ENCODE measurements around the gene CASP10.
A peak's percentile ranks its signal among the peaks of the same experiment; 100 is the strongest.
"Not testable (repeated sequence)": the region's sequence is repeated elsewhere in the genome, so short reads cannot be mapped to it uniquely, and the experiment has no call there.

Gene CASP10, protein sequence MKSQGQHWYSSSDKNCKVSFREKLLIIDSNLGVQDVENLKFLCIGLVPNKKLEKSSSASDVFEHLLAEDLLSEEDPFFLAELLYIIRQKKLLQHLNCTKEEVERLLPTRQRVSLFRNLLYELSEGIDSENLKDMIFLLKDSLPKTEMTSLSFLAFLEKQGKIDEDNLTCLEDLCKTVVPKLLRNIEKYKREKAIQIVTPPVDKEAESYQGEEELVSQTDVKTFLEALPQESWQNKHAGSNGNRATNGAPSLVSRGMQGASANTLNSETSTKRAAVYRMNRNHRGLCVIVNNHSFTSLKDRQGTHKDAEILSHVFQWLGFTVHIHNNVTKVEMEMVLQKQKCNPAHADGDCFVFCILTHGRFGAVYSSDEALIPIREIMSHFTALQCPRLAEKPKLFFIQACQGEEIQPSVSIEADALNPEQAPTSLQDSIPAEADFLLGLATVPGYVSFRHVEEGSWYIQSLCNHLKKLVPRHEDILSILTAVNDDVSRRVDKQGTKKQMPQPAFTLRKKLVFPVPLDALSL

DNA sequence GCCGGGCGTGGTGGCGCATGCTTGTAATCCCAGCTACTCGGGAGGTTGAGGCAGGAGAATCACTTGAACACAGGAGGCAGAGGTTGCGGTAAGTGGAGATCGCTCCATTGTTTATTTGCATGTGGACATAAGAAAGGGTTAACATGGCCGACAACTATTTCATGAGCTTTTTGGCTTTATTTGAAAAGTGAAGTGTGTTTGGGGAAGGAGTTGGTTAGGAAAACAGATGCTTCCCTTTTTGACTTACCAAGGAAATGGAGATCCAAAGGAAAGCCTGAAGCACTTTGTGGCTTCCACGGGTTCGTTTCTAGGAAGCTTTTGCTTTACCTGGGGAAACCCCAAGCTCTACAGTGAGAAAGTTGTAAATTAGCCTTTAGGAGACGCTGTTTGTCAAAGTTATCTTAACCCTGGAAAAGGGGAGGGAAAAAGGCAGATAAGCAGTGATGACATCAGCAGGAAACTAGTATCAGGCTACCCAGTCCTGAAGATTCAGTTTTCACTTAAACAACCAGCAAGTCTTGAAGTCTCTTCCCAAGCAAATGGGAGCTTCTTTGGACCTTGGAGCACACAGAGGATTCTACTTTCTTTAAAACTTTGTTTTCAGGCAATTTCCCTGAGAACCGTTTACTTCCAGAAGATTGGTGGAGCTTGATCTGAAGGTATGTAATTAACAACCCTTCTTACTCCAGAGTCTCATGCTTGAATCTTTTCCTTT, at the start of gene CASP10:
CASP10 (plus strand) TSS at position 492 of the 715 bp plus-strand sequence. CDS start 2,637 bp downstream, outside the sequence.
- DNase-seq (ENCODE audit: low spot score) = peak; percentile 86

DNA sequence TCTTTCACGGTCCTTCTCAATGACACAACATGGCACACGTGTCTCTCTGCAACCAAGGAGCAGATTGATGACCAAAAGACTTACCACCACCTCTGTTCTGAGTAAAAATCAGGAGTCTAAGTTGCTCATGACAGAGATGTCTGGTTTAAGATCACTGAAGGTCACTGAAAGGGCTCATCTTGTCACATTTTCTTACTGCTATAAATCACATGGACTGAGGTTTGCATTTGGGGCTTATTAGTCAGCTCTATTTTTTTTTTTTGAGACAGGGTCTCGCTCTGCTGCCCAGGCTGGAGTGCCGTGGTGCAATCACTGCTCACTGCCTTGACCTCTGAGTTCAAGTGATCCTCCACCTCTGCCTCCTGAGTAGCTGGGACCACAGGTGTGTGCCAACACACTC, 47.6 kb upstream of the CASP10 start:
- no peak for DNase-seq (ENCODE audit: low spot score)

GRCh38 chr2:201136889-201137321, 46.0 kb upstream of the CASP10 start:
- DNase-seq (ENCODE audit: low spot score) = no peak

DNA sequence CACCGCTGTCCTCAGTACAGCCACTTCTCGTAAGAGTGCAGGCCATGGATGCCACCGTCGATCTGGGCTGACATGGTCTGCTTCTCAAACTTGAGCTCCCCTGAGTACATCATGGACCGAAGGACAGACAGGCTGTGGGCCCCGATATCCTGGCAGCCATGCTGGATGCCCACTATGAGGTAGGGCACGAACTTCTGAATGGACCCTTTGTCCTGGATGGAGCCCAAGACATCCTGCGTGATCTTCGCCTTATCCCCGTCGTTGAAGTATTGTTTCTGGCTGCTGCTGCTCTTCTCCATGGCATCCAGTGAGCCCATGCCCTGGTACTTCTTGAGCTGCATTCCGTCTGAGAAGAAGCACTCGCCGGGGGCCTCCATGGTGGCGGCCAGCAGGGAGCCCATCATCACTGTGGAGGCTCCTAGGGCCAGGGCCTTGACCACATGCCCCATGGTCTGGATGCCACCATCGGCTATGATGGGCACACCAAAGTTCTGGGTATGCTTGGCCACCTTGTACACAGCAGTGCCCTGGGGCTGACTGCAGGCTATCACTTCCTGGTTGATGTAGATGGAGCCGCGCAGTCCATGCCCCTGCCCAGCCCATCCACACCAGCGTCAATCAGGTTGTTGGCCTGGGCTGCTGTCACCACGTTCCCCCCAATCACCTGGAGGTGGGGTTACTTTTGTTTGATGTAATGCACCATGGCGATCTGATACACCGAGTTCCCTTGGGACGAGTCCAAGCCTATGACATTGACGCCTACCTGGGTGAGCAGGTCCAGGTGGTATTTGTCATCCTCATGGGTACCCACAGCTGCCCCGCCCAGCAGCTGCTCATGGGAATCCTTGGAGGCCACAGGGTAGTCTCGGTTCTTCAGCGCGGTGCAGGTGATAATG, 45.2 kb upstream of the CASP10 start:
- no peak for DNase-seq (ENCODE audit: low spot score)

DNA sequence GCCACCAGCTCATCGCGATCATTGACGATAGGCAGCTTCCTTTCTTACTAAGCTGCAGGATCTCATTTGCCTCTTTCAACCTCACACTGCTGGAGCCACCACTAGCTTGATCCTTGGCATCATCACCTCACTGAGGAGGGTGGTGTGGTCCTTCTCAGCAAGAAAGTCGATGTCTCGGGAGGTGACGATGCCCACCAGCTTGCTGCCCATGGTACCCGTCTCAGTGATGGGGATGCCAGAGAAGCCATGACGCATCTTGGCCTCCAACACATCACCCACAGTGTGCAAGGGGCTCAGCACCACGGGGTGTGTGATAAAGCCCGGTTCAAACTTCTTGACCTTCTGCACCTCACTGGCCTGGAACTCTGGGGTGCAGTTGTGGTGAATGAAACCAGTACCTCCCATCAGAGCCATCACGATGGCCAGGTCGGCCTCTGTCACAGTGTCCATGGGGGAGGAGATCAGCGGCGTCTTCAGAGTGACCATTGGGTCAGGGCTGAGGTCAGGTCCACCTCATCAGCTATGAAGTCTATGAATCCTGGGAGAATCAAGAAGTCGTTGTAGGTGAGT, 44.5 kb upstream of the CASP10 start:
- DNase-seq (ENCODE audit: low spot score) = no peak

DNA sequence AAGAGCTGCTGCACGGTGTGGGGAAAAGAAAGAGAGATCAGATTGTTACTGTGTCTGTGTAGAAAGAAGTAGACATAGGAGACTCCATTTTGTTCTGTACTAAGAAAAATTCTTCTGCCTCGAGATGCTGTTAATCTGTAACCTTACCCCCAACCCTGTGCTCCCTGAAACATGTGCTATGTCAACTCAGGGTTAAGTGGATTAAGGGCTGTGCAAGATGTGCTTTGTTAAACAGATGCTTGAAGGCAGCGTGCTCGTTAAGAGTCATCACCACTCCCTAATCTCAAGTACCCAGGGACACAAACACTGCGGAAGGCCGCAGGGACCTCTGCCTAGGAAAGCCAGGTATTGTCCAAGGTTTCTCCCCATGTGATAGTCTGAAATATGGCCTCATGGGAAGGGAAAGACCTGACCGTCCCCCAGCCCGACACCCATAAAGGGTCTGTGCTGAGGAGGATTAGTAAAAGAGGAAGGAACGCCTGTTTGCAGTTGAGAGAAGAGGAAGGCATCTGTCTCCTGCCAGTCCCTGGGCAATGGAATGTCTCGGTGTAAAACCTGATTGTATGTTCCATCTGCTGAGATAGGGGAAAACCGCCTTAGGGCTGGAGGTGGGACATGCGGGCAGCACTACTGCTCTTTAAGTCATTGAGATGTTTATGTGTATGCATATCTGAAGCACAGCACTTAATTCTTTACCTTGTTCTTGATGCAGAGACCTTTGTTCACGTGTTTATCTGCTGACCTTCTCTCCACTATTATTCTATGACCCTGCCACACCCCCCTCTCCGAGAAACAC, 43.8 kb upstream of the CASP10 start:
- not testable (repeated sequence) for DNase-seq (ENCODE audit: low spot score)

GRCh38 chr2:201139836-201140604, 42.9 kb upstream of the CASP10 start:
- DNase-seq (ENCODE audit: low spot score) = no peak

DNA sequence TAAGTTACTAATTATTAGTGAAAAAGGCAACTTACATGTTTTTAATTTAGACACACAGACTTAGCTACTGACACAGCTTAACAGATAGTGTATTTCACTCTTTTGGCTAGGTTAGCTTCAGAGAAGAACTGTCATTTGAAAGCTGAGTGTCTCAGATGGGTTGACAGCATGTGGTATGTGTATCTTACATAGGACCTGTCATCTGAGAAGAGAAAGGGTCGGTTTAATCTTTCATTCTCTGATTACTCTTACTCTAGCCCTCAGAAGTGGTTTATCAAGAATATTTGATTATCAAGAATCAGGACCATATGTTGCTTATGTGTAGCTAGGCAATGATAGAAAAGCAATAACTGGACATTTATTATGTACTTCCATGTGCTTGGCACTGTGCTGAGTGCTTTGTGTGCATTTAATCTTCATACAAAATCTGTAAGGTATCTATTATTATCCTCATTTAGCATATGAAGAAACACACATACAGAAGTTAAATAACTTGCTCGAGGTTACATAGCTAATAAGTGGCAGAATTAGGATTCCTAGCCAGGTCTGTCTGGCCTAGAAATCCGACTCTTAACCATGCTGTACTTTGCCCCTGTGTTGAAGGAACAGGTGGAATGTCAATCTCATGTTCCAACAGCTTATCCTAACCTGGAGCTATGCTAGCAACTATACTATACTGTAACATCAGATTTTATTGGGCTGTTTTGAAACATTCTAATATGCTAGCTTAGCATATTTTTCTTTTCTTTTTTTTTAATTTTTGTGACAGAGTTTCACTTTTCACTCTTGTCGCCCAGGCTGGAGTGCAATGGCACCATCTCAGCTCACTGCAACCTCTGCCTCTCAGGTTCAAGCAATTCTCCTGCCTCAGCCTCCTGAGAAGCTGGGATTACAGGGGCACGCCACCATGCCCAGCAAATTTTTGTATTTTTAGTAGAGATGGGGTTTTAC, 38.6 kb upstream of the CASP10 start:
- no peak for DNase-seq (ENCODE audit: low spot score)

GRCh38 chr2:201148434-201148990, 34.4 kb upstream of the CASP10 start:
- no peak for DNase-seq (ENCODE audit: low spot score)

GRCh38 chr2:201149064-201149820, 33.7 kb upstream of the CASP10 start:
- peak; percentile 61 for DNase-seq (ENCODE audit: low spot score)

DNA sequence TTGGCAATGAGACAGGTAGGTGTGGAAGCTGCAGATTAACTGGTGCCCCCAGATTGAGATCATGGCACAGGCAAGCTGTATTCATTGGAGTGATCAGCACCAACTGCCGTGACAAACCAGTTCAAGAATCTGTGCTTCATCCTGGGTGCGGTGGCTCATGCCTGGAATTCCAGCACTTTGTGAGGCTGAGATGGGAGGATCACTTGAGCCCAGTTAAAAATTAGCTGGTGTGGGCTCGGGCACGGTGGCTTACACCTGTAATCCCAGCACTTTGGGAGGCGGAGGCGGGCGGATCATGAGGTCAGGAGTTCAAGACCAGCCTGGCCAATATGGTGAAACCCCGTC, 33.1 kb upstream of the CASP10 start:
- not testable (repeated sequence) for DNase-seq (ENCODE audit: low spot score)

DNA sequence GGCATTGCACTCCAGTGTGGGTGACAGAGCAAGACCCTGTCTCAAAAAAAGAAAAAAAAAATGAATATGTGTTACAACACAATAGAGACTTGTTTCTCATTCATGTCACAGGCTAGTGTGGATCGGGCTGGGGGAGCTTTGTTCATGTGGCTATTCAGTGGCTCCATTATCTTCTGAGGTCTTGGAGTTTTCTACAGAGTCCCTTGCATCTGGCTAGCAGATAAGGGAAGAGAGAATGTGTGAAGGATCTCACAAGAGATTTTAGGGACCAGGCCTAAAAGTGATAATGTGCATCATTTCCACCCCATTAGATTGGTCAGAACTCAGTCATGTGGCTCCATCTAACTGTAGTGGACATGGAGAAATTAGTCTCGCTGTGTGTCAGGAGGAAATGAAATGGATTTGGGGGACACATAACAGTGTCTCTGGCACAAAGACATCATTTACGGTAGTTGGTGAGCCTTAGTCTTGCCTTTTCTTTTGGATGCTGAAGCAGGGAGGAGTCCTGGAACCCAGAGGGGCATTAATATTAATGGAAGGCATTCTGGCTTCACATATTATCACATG, 32.4 kb upstream of the CASP10 start:
- DNase-seq (ENCODE audit: low spot score) = no peak

DNA sequence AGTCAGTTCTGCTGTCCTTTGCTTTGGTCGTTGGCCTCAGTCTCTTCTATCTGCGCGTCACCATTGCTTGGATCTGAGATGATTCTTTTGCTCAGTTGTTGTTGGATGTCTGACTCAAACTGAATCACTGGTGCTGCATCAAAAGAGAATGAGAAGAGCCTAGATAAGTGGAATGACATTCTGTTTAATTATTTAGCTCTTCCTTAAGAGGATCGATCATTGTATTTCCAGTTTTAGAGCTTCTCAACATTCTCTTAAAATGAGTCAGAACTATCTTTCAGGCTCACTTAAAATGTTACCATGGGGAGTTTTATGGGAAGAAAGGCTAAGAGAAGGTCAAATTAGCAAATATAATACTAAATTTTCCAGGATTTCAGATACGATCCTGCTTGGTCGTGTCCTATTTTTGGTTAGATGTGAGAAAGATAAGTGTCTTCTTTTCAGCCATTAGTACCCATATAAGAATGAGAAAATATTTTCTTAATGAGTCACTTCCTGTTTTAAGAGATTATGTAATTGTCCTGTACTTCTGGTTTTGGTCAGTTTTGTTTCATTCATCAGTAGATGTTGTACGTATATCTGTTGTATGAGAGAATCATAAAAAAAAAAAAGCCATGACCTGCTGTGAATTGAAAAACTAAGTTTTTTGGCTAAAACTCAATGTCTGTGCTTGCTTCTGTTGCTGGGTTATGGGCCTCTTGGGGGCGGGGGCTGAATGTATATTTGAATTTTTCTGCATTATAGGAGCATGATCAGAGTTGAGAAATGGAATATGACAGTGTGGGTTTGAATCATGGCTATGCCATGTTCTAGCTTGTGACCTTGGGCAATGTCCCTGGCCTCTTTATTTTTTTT, 31.6 kb upstream of the CASP10 start:
- peak; percentile 90 for DNase-seq (ENCODE audit: low spot score)

- no peak for DNase-seq (ENCODE audit: low spot score)
These were observed 30.4 kb upstream of the CASP10 start for GRCh38 chr2:201152517-201152916.

DNA sequence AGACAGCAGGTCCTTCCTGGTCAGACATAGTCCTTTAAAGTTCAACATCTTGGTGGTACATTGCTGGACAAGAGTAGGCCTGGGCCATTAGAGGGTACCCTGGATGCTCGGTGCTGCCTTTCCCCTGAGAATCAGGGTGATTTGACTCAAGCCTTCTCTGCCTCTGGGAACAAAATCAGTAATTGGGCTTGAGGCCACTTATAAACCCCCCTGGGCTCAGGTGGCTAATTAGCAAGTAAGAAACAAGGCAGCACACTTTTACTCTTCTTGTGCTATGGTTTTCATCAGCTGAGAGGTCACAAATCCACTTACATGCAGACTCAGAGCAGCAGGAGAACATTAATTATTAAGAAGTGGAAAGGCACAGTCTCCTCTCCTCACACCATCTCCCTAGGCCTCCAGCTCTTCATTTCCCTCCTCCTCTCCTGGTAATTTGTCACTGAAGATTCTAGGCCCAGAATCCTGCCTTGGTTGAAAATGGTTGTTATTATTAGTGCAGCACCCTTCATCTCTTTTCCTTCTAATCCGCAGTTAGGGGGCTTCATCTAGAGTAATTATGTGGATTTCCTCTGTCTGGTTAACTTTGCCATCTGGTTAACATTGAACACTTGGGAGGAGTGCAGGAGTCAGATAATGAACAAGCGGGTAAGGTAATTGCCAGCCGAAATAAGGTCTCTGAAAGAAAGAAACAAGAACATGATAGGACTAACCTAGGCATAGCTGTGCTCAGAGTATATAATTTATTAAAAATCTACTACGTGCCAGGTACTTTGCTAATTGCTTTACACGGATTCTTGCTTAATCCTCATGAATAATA, 29.7 kb upstream of the CASP10 start:
- DNase-seq (ENCODE audit: low spot score) = no peak
